Measurements from ENCODE around the gene TCP11L2. TPM values are rescaled to one million over a fixed set of nuclear protein-coding genes. Genes with fewer than 3 reads are reported as not detected.
A peak's percentile ranks its signal among the peaks of the same experiment; 100 is the strongest.

Gene TCP11L2
- total and polyA plus RNA-seq, 2 of the 8 experiments (the other 6 are each of a cell fraction or from before 2014, with no cell fraction given), result 2.1 to 7.1 TPM

- ChIA-PET CTCF (ENCODE audit: partially characterized antibody) (no interaction called here), POLR2A (ENCODE audit: partially characterized antibody) (no interaction called here)
- H3K56ac ChIP-seq (replicated peaks; ENCODE audit: insufficient read length, low read depth, low read length), result no peak overlapping the region
- no peak overlapping the region for H2AK5ac ChIP-seq (ENCODE audit: low read depth, low read length)
- no peak overlapping the region for H3K27ac ChIP-seq (ENCODE audit: low read depth, low read length)
- WGBS, 2 experiments (ENCODE audit: extremely low coverage in 1 of 2, insufficient coverage in 1 of 2, insufficient read length in 1 of 2, insufficient replicate concordance in 2 of 2, low coverage in 1 of 2, low lambda C conversion rate in 2 of 2, missing lambda C conversion rate in 1 of 2), result 74% methylated on average over 12 of the region's 12 CpGs; no CpG with 5 or more reads in 1 of the 2 experiments
- H3K9ac ChIP-seq (replicated peaks in 1 of 4; ENCODE audit: extremely low read depth in 1 of 4, low read depth in 3 of 4, low read length in 3 of 4), result no peak overlapping the region
- H3K14ac ChIP-seq (ENCODE audit: insufficient read length), result no peak overlapping the region
- H3K79me1 ChIP-seq (ENCODE audit: low read depth, low read length), result no peaks in the 10 kb centered on the region
- H2BK5ac ChIP-seq (ENCODE audit: low read depth, low read length), result no peak overlapping the region
- H4K5ac ChIP-seq (ENCODE audit: insufficient read length, low read depth, low read length), result no peak overlapping the region
- H3K4ac ChIP-seq (replicated peaks; ENCODE audit: insufficient read length, low read depth, low read length), result no peak overlapping the region
- no peak overlapping the region for H3K23ac ChIP-seq (ENCODE audit: insufficient read length)
- H4K91ac ChIP-seq (replicated peaks; ENCODE audit: insufficient read length, low read length), result no peak overlapping the region
- peaks cover 2 to 6% (median 4%) of the 10 kb centered on the region in 4 experiments; a peak in 4 of 7 replicates for H3K4me1 ChIP-seq (replicated peaks in 1 of 4; ENCODE audit: control insufficient read depth in 3 of 4, insufficient read depth in 4 of 4, low read length in 3 of 4)
- no peak overlapping the region for H2BK120ac ChIP-seq (replicated peaks; ENCODE audit: low read depth, low read length)
- H3K36me3 ChIP-seq (ENCODE audit: control insufficient read depth in 2 of 4, insufficient read depth in 4 of 4, low read length in 3 of 4), result no peaks in the 10 kb centered on the region; a peak in 1 of 8 replicates
- peaks cover 0 to 5% (median 1%) of the 10 kb centered on the region in 4 experiments; a peak in 3 of 7 replicates for H3K27me3 ChIP-seq (replicated peaks in 1 of 4; ENCODE audit: control insufficient read depth in 3 of 4, extremely low read depth in 1 of 4, insufficient read depth in 3 of 4, low read length in 3 of 4)
- TF ChIP-seq HDAC6 (IDR thresholded peaks at IDR 0.05; ENCODE audit: low read depth, low read length) (no peak), CEBPB (IDR thresholded peaks at IDR 0.05; ENCODE audit: low read depth, low read length) (no peak), TAF7 (optimal IDR thresholded peaks at IDR 0.05; ENCODE audit: borderline replicate concordance, low read depth, low read length) (no peak), BACH1 (IDR thresholded peaks at IDR 0.05; ENCODE audit: low read length) (no peak), JUND (IDR thresholded peaks at IDR 0.05; ENCODE audit: low read length) (no peak), RBBP5 (IDR thresholded peaks at IDR 0.05; ENCODE audit: borderline replicate concordance, low read depth, low read length) (no peak), CHD2 (IDR thresholded peaks at IDR 0.05; ENCODE audit: low read length) (no peak)
- DNase-seq (ENCODE audit: low read depth in 1 of 2, low spot score in 2 of 2), result no peak
- H3K23me2 ChIP-seq (ENCODE audit: low read depth, low read length), result no peaks in the 10 kb centered on the region
- 0 out of 4 replicates have a peak overlapping the region, but pooled peaks of 1 of the 2 experiments have one; percentile 0 for H3K4me2 ChIP-seq (ENCODE audit: insufficient read depth in 1 of 2, low read depth in 2 of 2, low read length in 2 of 2)
- H4K8ac ChIP-seq (ENCODE audit: extremely low read depth, insufficient read depth, low read length), result no peak overlapping the region
- 0 out of 2 replicates have a peak overlapping the region, but pooled peaks have one; percentile 53 for H2BK15ac ChIP-seq (ENCODE audit: low read length)
- peaks cover 0 to 5% of the 10 kb centered on the region in 2 experiments; a peak in 3 of 4 replicates for H3K9me3 ChIP-seq (ENCODE audit: insufficient read depth in 2 of 2, low read depth in 1 of 2, low read length in 1 of 2)
- H4K20me1 ChIP-seq (replicated peaks in 1 of 2; ENCODE audit: control insufficient read depth in 1 of 2, insufficient read depth in 2 of 2, low read length in 2 of 2), result no peaks in the 10 kb centered on the region
- FAIRE-seq, result no peak
- no peak overlapping the region for H2AFZ ChIP-seq (ENCODE audit: low read length)
- H3K18ac ChIP-seq (ENCODE audit: extremely low read depth, low read length), result no peak overlapping the region
- H2BK12ac ChIP-seq (ENCODE audit: low read depth, low read length), result no peak overlapping the region
- H2BK20ac ChIP-seq (ENCODE audit: low read length), result no peak overlapping the region
- H3K79me2 ChIP-seq (ENCODE audit: control insufficient read depth in 1 of 2, insufficient read depth in 2 of 2, low read length in 2 of 2), result no peaks in the 10 kb centered on the region
- no peak overlapping the region for H3K4me3 ChIP-seq (ENCODE audit: extremely low read depth in 1 of 4, insufficient read depth in 2 of 4, low read depth in 3 of 4, low read length in 4 of 4)
These were observed 26.9 kb downstream of the TCP11L2 start for GRCh38 chr12:106329231-106329982.
